ENCODE data around the gene RHOU. TPM values are rescaled to one million over a fixed set of nuclear protein-coding genes. Genes with fewer than 3 reads are reported as not detected.

RHOU gene
- total RNA-seq, 1 experiment from 2014 or later: not detected

DNA sequence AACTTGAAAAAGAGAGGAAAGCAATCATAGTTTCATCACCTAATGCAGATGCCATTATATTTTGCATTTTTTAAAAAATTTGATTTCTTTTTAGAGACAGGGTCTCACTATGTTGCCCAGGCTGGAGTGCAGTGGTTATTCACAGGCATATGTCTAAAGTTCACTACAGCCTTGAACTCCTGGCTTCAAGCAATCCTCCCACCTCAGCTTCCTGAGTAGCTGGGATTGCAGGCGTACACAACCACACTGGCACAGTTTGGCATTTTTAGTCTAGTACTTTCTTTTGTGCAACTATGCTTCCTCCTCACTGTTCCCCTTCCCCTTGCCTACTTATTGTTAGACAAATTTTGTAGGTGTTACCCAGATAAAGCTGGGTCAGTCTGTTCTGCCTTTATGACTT is 18.0 kb downstream of the RHOU start:
- Histone ChIP-seq H2AFZ (no peak overlapping the region), H3K9me3 (ENCODE audit: insufficient read depth, low read depth) (no peaks in the 10 kb centered on the region), H3K4me2 (no peak overlapping the region), H3K79me2 (ENCODE audit: low read depth) (no peaks in the 10 kb centered on the region), H3K9me2 (ENCODE audit: insufficient read depth) (no peaks in the 10 kb centered on the region), H3K27ac (no peak overlapping the region), H4K20me1 (ENCODE audit: insufficient read depth) (no peaks in the 10 kb centered on the region), H3K4me3 (no peak overlapping the region), H3K36me3 (ENCODE audit: low read depth) (no peaks in the 10 kb centered on the region), H3K27me3 (ENCODE audit: insufficient read depth, low read depth) (peaks cover 68% of the 10 kb centered on the region), H3F3A (ENCODE audit: insufficient read depth, low read depth) (no peaks in the 10 kb centered on the region), H3K4me1 (replicated peaks; ENCODE audit: insufficient read depth) (no peaks in the 10 kb centered on the region)
- TF ChIP-seq EZH2 (IDR thresholded peaks at IDR 0.05; ENCODE audit: low read depth): no peak
- TF ChIP-seq CTCF (conservative IDR thresholded peaks at IDR 0.05): no peak
- CTCF ChIA-PET: no interaction called here
- no peak for DNase-seq
- no TSS peak for BruUV-seq (replicated peaks)
- intact Hi-C loops (cut with micrococcal nuclease; ENCODE audit: unreplicated experiment): no loop called here
- POLR2A ChIA-PET (ENCODE audit: unreplicated experiment): no interaction called here

DNA sequence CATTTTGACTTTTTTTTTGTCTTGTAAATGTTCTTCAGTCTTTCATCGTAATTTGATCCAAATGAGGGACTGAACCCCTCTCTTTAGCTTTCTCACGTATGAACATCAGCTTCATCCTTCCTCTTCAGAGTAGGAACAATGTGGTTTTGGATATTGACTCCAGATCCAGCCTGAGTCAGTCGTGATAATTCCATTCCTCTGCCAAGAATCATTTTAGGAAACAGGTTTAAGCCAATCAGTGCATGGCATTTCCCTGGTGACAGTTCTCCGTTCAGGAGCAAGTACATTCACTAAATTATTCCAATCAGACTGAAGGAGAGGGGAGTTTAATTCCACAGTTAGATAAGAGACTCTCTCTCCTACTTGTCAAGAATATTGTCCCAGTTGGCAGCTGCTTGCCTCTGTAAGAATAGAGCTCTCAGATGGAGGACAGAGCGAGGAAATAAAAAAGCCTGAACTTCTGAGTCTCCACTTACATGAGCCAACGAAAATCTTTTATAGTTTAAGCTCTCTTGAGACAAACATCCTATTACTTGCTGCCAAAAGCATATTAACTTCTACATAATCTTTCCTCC is 18.6 kb downstream of the RHOU start:
- Histone ChIP-seq H3K9me2 (ENCODE audit: insufficient read depth) (no peaks in the 10 kb centered on the region), H3K79me2 (ENCODE audit: low read depth) (no peaks in the 10 kb centered on the region), H3K4me1 (replicated peaks; ENCODE audit: insufficient read depth) (no peaks in the 10 kb centered on the region), H4K20me1 (ENCODE audit: insufficient read depth) (no peaks in the 10 kb centered on the region), H3K4me2 (no peak overlapping the region), H3K27ac (no peak overlapping the region), H3F3A (ENCODE audit: insufficient read depth, low read depth) (no peaks in the 10 kb centered on the region), H3K9me3 (ENCODE audit: insufficient read depth, low read depth) (no peaks in the 10 kb centered on the region), H3K27me3 (ENCODE audit: insufficient read depth, low read depth) (peaks cover 70% of the 10 kb centered on the region), H3K4me3 (no peak overlapping the region), H3K36me3 (ENCODE audit: low read depth) (no peaks in the 10 kb centered on the region), H2AFZ (no peak overlapping the region)
- no TSS peak for BruUV-seq (replicated peaks)
- ChIA-PET CTCF (no interaction called here), POLR2A (ENCODE audit: unreplicated experiment) (no interaction called here)
- intact Hi-C loops (cut with micrococcal nuclease; ENCODE audit: unreplicated experiment): no loop called here
- TF ChIP-seq CTCF (conservative IDR thresholded peaks at IDR 0.05): no peak
- TF ChIP-seq EZH2 (IDR thresholded peaks at IDR 0.05; ENCODE audit: low read depth): no peak
- DNase-seq: no peak

DNA sequence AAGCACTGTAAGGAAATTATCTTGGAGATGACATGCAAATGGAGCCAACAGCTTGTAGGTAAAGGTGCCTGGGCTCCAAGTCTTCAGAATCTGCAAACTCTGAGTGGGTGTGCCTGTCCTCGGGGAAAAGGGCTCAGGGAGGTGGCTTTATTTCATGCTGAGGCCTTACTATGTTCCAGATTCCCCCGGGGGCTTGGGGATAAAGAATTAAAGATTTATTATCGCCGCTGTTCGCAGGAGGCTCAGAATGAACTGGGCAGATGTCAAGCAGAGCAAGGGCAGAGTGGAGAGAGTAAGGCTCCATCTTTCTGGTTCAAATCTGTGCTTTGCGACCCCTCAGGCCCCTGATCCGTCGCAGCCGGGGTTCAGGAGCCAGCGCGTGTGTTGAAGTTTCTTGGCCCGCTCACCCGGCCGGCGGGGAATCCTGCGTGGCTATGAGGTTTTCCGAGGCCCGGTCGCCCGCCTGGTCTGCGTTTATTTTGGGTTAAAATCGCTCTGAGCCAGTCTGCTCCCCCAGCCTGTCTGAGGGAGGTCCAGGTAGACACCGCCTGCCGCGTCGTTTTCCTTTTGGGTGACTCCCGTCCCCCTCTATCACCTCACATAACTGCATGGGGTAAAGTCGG is 19.5 kb downstream of the RHOU start:
- Histone ChIP-seq H3K4me2 (no peak overlapping the region), H4K20me1 (ENCODE audit: insufficient read depth) (no peaks in the 10 kb centered on the region), H3K36me3 (ENCODE audit: low read depth) (no peaks in the 10 kb centered on the region), H3K27me3 (ENCODE audit: insufficient read depth, low read depth) (peaks cover 69% of the 10 kb centered on the region), H3K79me2 (ENCODE audit: low read depth) (no peaks in the 10 kb centered on the region), H3K9me2 (ENCODE audit: insufficient read depth) (no peaks in the 10 kb centered on the region), H3F3A (ENCODE audit: insufficient read depth, low read depth) (no peaks in the 10 kb centered on the region), H3K4me3 (no peak overlapping the region), H3K9me3 (ENCODE audit: insufficient read depth, low read depth) (no peaks in the 10 kb centered on the region), H3K4me1 (replicated peaks; ENCODE audit: insufficient read depth) (no peaks in the 10 kb centered on the region), H3K27ac (no peak overlapping the region), H2AFZ (no peak overlapping the region)
- intact Hi-C loops (cut with micrococcal nuclease; ENCODE audit: unreplicated experiment): no loop called here
- CTCF ChIA-PET: no interaction called here
- BruUV-seq (replicated peaks): no TSS peak
- TF ChIP-seq CTCF (conservative IDR thresholded peaks at IDR 0.05) (no peak), EZH2 (IDR thresholded peaks at IDR 0.05; ENCODE audit: low read depth) (no peak)
- POLR2A ChIA-PET (ENCODE audit: unreplicated experiment): no interaction called here
- DNase-seq: no peak
